ENCODE measurements around the gene ZNF200.

The ZNF200 gene

GRCh38 chr16:3246002-3246401 is 11.0 kb upstream of the ZNF200 start:
- no peak for TF ChIP-seq EGR1 (IDR thresholded peaks at IDR 0.05)
- TF ChIP-seq NFIC (IDR thresholded peaks at IDR 0.05): no peak
- TF ChIP-seq REST (IDR thresholded peaks at IDR 0.05; ENCODE audit: low read depth): no peak
- TF ChIP-seq ZBTB7A (IDR thresholded peaks at IDR 0.05; ENCODE audit: low read depth): no peak
- TF ChIP-seq RAD21 (IDR thresholded peaks at IDR 0.05; ENCODE audit: low read depth): no peak
- no peak for TF ChIP-seq TAF1 (IDR thresholded peaks at IDR 0.05; ENCODE audit: low read depth)
- TF ChIP-seq MAX (IDR thresholded peaks at IDR 0.05): no peak
- no peak for TF ChIP-seq CREB1 (IDR thresholded peaks at IDR 0.05; ENCODE audit: low read depth)
- TF ChIP-seq FOXM1 (IDR thresholded peaks at IDR 0.05; ENCODE audit: borderline replicate concordance, low read depth): no peak
- TF ChIP-seq TCF12 (IDR thresholded peaks at IDR 0.05; ENCODE audit: low read depth): no peak
- no peak for TF ChIP-seq USF1 (IDR thresholded peaks at IDR 0.05)

GRCh38 chr16:3243882-3244281 is 8.9 kb upstream of the ZNF200 start:
- TF ChIP-seq CREB1 (IDR thresholded peaks at IDR 0.05; ENCODE audit: low read depth) (no peak), MAX (IDR thresholded peaks at IDR 0.05) (no peak), RAD21 (IDR thresholded peaks at IDR 0.05; ENCODE audit: low read depth) (no peak), USF1 (IDR thresholded peaks at IDR 0.05) (no peak), REST (IDR thresholded peaks at IDR 0.05; ENCODE audit: low read depth) (no peak), FOXM1 (IDR thresholded peaks at IDR 0.05; ENCODE audit: borderline replicate concordance, low read depth) (no peak), CEBPB (IDR thresholded peaks at IDR 0.05) (no peak), NFIC (IDR thresholded peaks at IDR 0.05) (no peak), YY1 (IDR thresholded peaks at IDR 0.05; ENCODE audit: low read depth) (no peak), TEAD4 (IDR thresholded peaks at IDR 0.05) (no peak), EP300 (IDR thresholded peaks at IDR 0.05; ENCODE audit: borderline replicate concordance) (no peak), TAF1 (IDR thresholded peaks at IDR 0.05; ENCODE audit: low read depth) (no peak), TCF12 (IDR thresholded peaks at IDR 0.05; ENCODE audit: low read depth) (no peak), ZBTB7A (IDR thresholded peaks at IDR 0.05; ENCODE audit: low read depth) (no peak), EGR1 (IDR thresholded peaks at IDR 0.05) (no peak)

- no peak for TF ChIP-seq FOXM1 (IDR thresholded peaks at IDR 0.05; ENCODE audit: borderline replicate concordance, low read depth)
- no peak for TF ChIP-seq MAX (IDR thresholded peaks at IDR 0.05)
- no peak for TF ChIP-seq CREB1 (IDR thresholded peaks at IDR 0.05; ENCODE audit: low read depth)
- TF ChIP-seq TAF1 (IDR thresholded peaks at IDR 0.05; ENCODE audit: low read depth): no peak
- TF ChIP-seq YY1 (IDR thresholded peaks at IDR 0.05; ENCODE audit: low read depth): no peak
- TF ChIP-seq TEAD4 (IDR thresholded peaks at IDR 0.05): no peak
- no peak for TF ChIP-seq EP300 (IDR thresholded peaks at IDR 0.05; ENCODE audit: borderline replicate concordance)
- no peak for TF ChIP-seq EGR1 (IDR thresholded peaks at IDR 0.05)
- no peak for TF ChIP-seq TCF12 (IDR thresholded peaks at IDR 0.05; ENCODE audit: low read depth)
- TF ChIP-seq NFIC (IDR thresholded peaks at IDR 0.05): no peak
- no peak for TF ChIP-seq REST (IDR thresholded peaks at IDR 0.05; ENCODE audit: low read depth)
- TF ChIP-seq RAD21 (IDR thresholded peaks at IDR 0.05; ENCODE audit: low read depth): no peak
- no peak for TF ChIP-seq ZBTB7A (IDR thresholded peaks at IDR 0.05; ENCODE audit: low read depth)
- no peak for TF ChIP-seq CEBPB (IDR thresholded peaks at IDR 0.05)
- TF ChIP-seq USF1 (IDR thresholded peaks at IDR 0.05): no peak
These were observed 7.8 kb upstream of the ZNF200 start for GRCh38 chr16:3242709-3243108.

GRCh38 chr16:3241761-3242160 is 6.8 kb upstream of the ZNF200 start:
- TF ChIP-seq USF1 (IDR thresholded peaks at IDR 0.05): no peak
- TF ChIP-seq TAF1 (IDR thresholded peaks at IDR 0.05; ENCODE audit: low read depth): no peak
- TF ChIP-seq MAX (IDR thresholded peaks at IDR 0.05): no peak
- no peak for TF ChIP-seq EP300 (IDR thresholded peaks at IDR 0.05; ENCODE audit: borderline replicate concordance)
- no peak for TF ChIP-seq FOXM1 (IDR thresholded peaks at IDR 0.05; ENCODE audit: borderline replicate concordance, low read depth)
- no peak for TF ChIP-seq CREB1 (IDR thresholded peaks at IDR 0.05; ENCODE audit: low read depth)
- TF ChIP-seq REST (IDR thresholded peaks at IDR 0.05; ENCODE audit: low read depth): no peak
- no peak for TF ChIP-seq TCF12 (IDR thresholded peaks at IDR 0.05; ENCODE audit: low read depth)
- TF ChIP-seq CEBPB (IDR thresholded peaks at IDR 0.05): no peak
- TF ChIP-seq ZBTB7A (IDR thresholded peaks at IDR 0.05; ENCODE audit: low read depth): no peak
